Astrocyte (in vitro differentiated cells and primary cell): ENCODE results near the gene HDGFL3.

Source experiments
- CTCF ChIP-seq: IDR thresholded peaks from 2 replicates; pipeline ENCODE4 v1.5.1; 2011; ENCODE audit warnings: low read depth, mild to moderate bottlenecking, inconsistent platforms, low read length, moderate library complexity; ENCODE audit not compliant: insufficient read depth
- EZH2 ChIP-seq: IDR thresholded peaks from 2 replicates; pipeline ENCODE4 v1.6.1; 2012; ENCODE audit warnings: mild to moderate bottlenecking, low read length, inconsistent platforms; ENCODE audit not compliant: insufficient read depth

GRCh38 chr15:83243634-83244033 lies 36.0 kb upstream of the HDGFL3 start:
- TF ChIP-seq CTCF, result no peak
- no peak for TF ChIP-seq EZH2
